HepG2 (cell line): ENCODE results near the gene NAV1. TPM values are rescaled to one million over a fixed set of nuclear protein-coding genes. Genes with fewer than 3 reads are reported as not detected.
A peak's percentile ranks its signal among the peaks of the same experiment; 100 is the strongest.

Experiments used
- CEBPB ChIP-seq: IDR thresholded peaks from 2 replicates; pipeline ENCODE4 v1.6.1; 2011; ENCODE audit warnings: low read depth, low read length, improper control_type of control experiment, borderline replicate concordance
- HINFP ChIP-seq: sonication (generic); formaldehyde crosslinking; IDR thresholded peaks from 2 replicates; pipeline ENCODE4 v1.4.0; 2020; ENCODE audit warnings: low read depth, mild to moderate bottlenecking, missing genetic modification reagents
- HOMEZ ChIP-seq: IDR thresholded peaks from 2 replicates; pipeline ENCODE4 v1.6.1; 2016; ENCODE audit warnings: low read depth
- IRF9 ChIP-seq: sonication (generic); formaldehyde crosslinking; IDR thresholded peaks from 2 replicates; pipeline ENCODE4 v1.8.0; 2022; ENCODE audit warnings: missing genetic modification reagents, mild to moderate bottlenecking, borderline replicate concordance
- SALL1 ChIP-seq: sonication (generic); formaldehyde crosslinking; IDR thresholded peaks from 2 replicates; pipeline ENCODE4 v1.8.0; 2022; ENCODE audit warnings: mild to moderate bottlenecking, missing genetic modification reagents
- TBP ChIP-seq: sonication (generic); formaldehyde crosslinking; IDR thresholded peaks from 2 replicates; pipeline ENCODE4 v1.5.0; 2020; ENCODE audit warnings: missing genetic modification reagents
- THRA ChIP-seq: sonication (generic); formaldehyde crosslinking; IDR thresholded peaks from 2 replicates; pipeline ENCODE4 v1.4.0; 2020; ENCODE audit warnings: missing genetic modification reagents, borderline replicate concordance
- ZBTB33 ChIP-seq: sonication (generic); formaldehyde crosslinking; IDR thresholded peaks from 2 replicates; pipeline ENCODE4 v1.4.0; 2020; ENCODE audit warnings: missing genetic modification reagents
- ZEB1 ChIP-seq: IDR thresholded peaks from 2 replicates; pipeline ENCODE4 v1.6.1; 2012; ENCODE audit warnings: mild to moderate bottlenecking, low read depth, inconsistent platforms; ENCODE audit not compliant: insufficient replicate concordance
- ZNF275 ChIP-seq: sonication (generic); formaldehyde crosslinking; IDR thresholded peaks from 2 replicates; pipeline ENCODE4 v1.8.0; 2022; ENCODE audit warnings: missing genetic modification reagents, mild to moderate bottlenecking, inconsistent platforms, borderline replicate concordance
- ZNF337 ChIP-seq: sonication (generic); formaldehyde crosslinking; IDR thresholded peaks from 2 replicates; pipeline ENCODE4 v1.5.1; 2020; ENCODE audit warnings: missing genetic modification reagents, low read depth, mild to moderate bottlenecking, borderline replicate concordance
- ZNF687 ChIP-seq: sonication (generic); formaldehyde crosslinking; IDR thresholded peaks from 2 replicates; pipeline ENCODE4 v1.5.1; 2020; ENCODE audit warnings: mild to moderate bottlenecking, missing genetic modification reagents, moderate library complexity
- ZNF747 ChIP-seq: sonication (generic); formaldehyde crosslinking; IDR thresholded peaks from 2 replicates; pipeline ENCODE4 v1.8.1; 2023; ENCODE audit warnings: missing genetic modification reagents, mild to moderate bottlenecking, borderline replicate concordance
- polyA plus RNA-seq, 8 experiments: library from polyadenylated mRNA; depleted of rRNA in 3 of 8; stranded (reverse) in 7 of 8; unstranded in 1 of 8; fragments of >200 nt; fragmentation: Illumina TruSeq in 4 of 8; extraction: Trizol in 4 of 8; gene quantifications; 2 replicates each; pipeline versions ENCODE4 v1.2.1 to v1.2.3, GENCODE V29; 2011 to 2016; ENCODE audit warnings: low read depth in 4 of 8, missing spikeins in 1 of 8, mixed read lengths in 1 of 8; ENCODE audit not compliant: insufficient read depth in 1 of 8
- total RNA-seq, 5 experiments: library from RNA; depleted of rRNA; stranded (reverse); fragments of >200 nt; fragmentation: Illumina TruSeq; extraction: Trizol; gene quantifications; 2 replicates each; pipeline ENCODE4 v1.2.3, GENCODE V29; 2016; ENCODE audit warnings: low read depth in 1 of 5

The NAV1 gene
- total and polyA plus RNA-seq, 2 of the 13 experiments (the other 11 are each of a cell fraction or from before 2014, with no cell fraction given): not detected

GRCh38 chr1:201493757-201494617 lies 44.9 kb upstream of the NAV1 start (continued):
- TF ChIP-seq HINFP (CRISPR knock-in tag) (0 out of 2 replicates have a peak, but pooled peaks have one; percentile 26), ZNF747 (no peak), CEBPB (0 out of 2 replicates have a peak, but pooled peaks have one; percentile 6), IRF9 (CRISPR knock-in tag) (no peak), ZNF275 (CRISPR knock-in tag) (no peak), ZBTB33 (CRISPR knock-in tag) (peak; percentile 82), ZNF687 (CRISPR knock-in tag) (peak; percentile 61), ZEB1 (peak; percentile 80), HOMEZ (no peak), THRA (peak; percentile 15; the same call in 1 of the 2 replicates), TBP (CRISPR knock-in tag) (no peak), ZNF337 (no peak), SALL1 (CRISPR knock-in tag) (peak; percentile 14; the same call in 1 of the 2 replicates)
